ENCODE data around the gene C6orf141.

- TF ChIP-seq POLR2A (IDR thresholded peaks at IDR 0.05; ENCODE audit: low read depth, low read length) (no peak), POLR2AphosphoS5 (IDR thresholded peaks at IDR 0.05; ENCODE audit: low read depth, low read length) (no peak)
These were observed 34.3 kb upstream of the C6orf141 start for GRCh38 chr6:49516147-49516505.
